Stimulated activated CD8-positive, alpha-beta memory T cell treated with anti-CD3 and anti-CD28 coated beads, Interleukin-4, amount 100 ng/mL, for 24 hours (primary cell): ENCODE results near the gene PHC2.

Experiments
- DNase-seq: peaks from one replicate; pipeline ENCODE4 v3.0.0-alpha.2; 2020; ENCODE audit warnings: low read depth

PHC2 gene

GRCh38 chr1:33289858-33290154 is 141.1 kb downstream of the PHC2 start:
- no peak for DNase-seq

- DNase-seq: no peak
These were observed 141.7 kb downstream of the PHC2 start for GRCh38 chr1:33288976-33289857.

- DNase-seq: no peak
These were observed 143.6 kb downstream of the PHC2 start for GRCh38 chr1:33287317-33287716.

GRCh38 chr1:33286451-33287185 is 144.3 kb downstream of the PHC2 start:
- no peak for DNase-seq

GRCh38 chr1:33284049-33284448 is 146.8 kb downstream of the PHC2 start:
- DNase-seq: no peak

- DNase-seq: no peak
These were observed 148.1 kb downstream of the PHC2 start for GRCh38 chr1:33282791-33283190.

- no peak for DNase-seq
These were observed 149.2 kb downstream of the PHC2 start for GRCh38 chr1:33281554-33282303.

GRCh38 chr1:33280091-33280661 is 150.7 kb downstream of the PHC2 start:
- no peak for DNase-seq

- DNase-seq: no peak
These were observed 153.3 kb downstream of the PHC2 start for GRCh38 chr1:33277488-33278084.

- DNase-seq: no peak
These were observed 154.2 kb downstream of the PHC2 start for GRCh38 chr1:33276573-33277298.

- no peak for DNase-seq
These were observed 155.0 kb downstream of the PHC2 start for GRCh38 chr1:33275706-33276572.

- no peak for DNase-seq
These were observed 155.7 kb downstream of the PHC2 start for GRCh38 chr1:33275195-33275594.

GRCh38 chr1:33274446-33274845 is 156.4 kb downstream of the PHC2 start:
- DNase-seq: no peak

GRCh38 chr1:33273961-33274371 is 156.9 kb downstream of the PHC2 start:
- no peak for DNase-seq
